Measurements from ENCODE around the gene WWP2. TPM values are rescaled to one million over a fixed set of nuclear protein-coding genes. Genes with fewer than 3 reads are reported as not detected.
A peak's percentile ranks its signal among the peaks of the same experiment; 100 is the strongest.
"Not testable (repeated sequence)": the region's sequence is repeated elsewhere in the genome, so short reads cannot be mapped to it uniquely, and the experiment has no call there.

The WWP2 gene
- total RNA-seq, 1 experiment from 2014 or later = 12.0 TPM

DNA sequence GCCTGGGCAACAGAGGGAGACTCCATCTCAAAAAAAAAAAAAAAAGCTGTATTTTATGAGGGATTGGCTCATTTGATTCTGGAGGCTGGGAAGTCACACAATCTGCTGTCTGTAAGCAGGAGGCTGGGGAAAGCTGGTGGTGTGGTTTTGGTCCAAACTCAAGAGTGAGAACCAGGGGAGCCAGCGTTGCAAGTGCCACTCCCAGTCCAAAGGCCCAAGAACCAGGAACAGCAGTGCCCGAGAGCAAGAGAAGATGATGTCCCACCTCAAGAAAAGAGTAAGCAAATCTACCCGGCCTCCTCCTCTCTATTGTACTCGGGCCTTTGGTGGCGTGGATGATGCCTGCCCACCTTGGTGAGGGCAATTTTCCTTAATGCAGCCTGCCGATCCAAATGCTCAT, 30.0 kb upstream of the WWP2 start:
- no peaks in the 10 kb centered on the region for H3K36me3 ChIP-seq
- H3K4me3 ChIP-seq = no peak overlapping the region
- no peaks in the 10 kb centered on the region for H3K27me3 ChIP-seq
- no peak overlapping the region for H3K27ac ChIP-seq
- H3K4me1 ChIP-seq = no peaks in the 10 kb centered on the region
- no peaks in the 10 kb centered on the region for H3K9me3 ChIP-seq (replicated peaks)
- DNase-seq = no peak

DNA sequence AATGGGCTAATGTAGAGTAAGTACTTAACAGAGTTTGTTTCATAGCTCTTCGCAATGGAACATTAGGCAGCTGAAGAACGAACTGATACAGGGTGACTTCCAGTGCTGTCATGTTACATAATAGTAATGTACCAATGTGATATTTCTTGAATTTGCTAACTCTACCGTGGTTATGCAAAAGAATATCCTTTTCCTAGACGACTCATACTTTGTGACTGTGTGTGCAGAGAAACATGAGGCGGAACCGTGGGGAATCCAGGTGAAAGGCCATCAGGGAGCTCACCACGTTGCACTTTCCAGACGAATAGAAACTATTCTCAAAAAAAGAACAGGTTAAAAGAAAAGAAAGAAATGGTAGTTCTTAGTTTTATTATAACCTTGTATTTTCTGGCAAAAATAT, 20.6 kb upstream of the WWP2 start:
- Histone ChIP-seq H3K9me3 (replicated peaks) (no peaks in the 10 kb centered on the region), H3K36me3 (peaks cover 38% of the 10 kb centered on the region), H3K4me1 (no peaks in the 10 kb centered on the region), H3K27ac (no peak overlapping the region), H3K4me3 (no peak overlapping the region), H3K27me3 (no peaks in the 10 kb centered on the region)
- no peak for DNase-seq

GRCh38 chr16:69741951-69742904, 19.9 kb upstream of the WWP2 start:
- Histone ChIP-seq H3K36me3 (peaks cover 38% of the 10 kb centered on the region), H3K27ac (no peak overlapping the region)

DNA sequence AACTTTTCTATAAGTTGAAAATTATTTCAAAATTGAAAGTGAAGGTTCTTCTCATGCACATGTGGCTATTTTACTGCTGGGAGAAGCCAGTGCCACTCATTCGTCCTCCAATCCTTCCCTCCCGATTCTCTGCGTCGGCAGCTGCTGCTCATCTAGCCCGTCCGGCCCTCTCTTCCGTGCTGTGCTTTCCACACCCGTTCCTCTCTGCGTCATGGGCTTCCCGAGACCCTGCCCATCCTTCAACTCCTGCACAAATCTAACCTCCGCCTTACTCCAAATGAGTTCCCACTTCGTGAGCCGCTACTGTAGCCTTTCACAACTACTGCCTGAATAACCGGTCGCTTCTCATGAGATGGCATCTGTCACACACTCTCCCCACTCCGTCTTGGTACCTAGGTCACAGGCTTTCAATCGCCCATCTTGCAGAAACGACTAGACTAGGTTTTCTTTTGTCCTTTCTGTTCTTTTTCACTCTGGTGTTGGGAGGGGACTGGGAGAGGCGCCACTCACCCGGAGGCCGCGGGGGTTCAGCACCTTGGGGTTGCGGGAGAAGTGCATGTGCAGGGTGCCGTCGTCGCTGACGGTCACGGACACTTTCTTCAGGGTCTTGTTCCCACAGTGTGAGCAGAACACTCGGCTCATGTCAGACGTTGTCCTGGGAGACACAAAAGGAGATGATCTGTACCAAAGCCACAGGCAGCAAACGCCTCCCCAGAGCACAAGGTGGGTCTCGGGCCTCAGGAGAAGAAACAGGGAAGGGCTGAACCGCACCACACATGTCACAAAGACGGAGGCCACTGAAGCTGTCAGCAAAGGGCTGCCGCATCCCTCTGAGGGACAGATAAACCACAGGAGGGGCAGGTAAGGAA, 17.5 kb upstream of the WWP2 start:
- no peaks in the 10 kb centered on the region for H3K9me3 ChIP-seq (replicated peaks)

More at GRCh38 chr16:69741951-69742904, 19.9 kb upstream of the WWP2 start:
- Histone ChIP-seq H3K27me3 (no peaks in the 10 kb centered on the region), H3K4me3 (no peak overlapping the region), H3K4me1 (no peaks in the 10 kb centered on the region), H3K9me3 (replicated peaks) (no peaks in the 10 kb centered on the region)
- no peak for DNase-seq

GRCh38 chr16:69745232-69745612, 16.9 kb upstream of the WWP2 start:
- H3K27me3 ChIP-seq = no peaks in the 10 kb centered on the region
- H3K9me3 ChIP-seq (replicated peaks) = no peaks in the 10 kb centered on the region
- H3K4me1 ChIP-seq = no peaks in the 10 kb centered on the region
- H3K27ac ChIP-seq = no peak overlapping the region
- H3K36me3 ChIP-seq = peaks cover 43% of the 10 kb centered on the region
- no peak overlapping the region for H3K4me3 ChIP-seq
- no peak for DNase-seq

More for the DNA sequence above, 17.5 kb upstream of the WWP2 start:
- Histone ChIP-seq H3K4me1 (no peaks in the 10 kb centered on the region), H3K27me3 (no peaks in the 10 kb centered on the region), H3K27ac (no peak overlapping the region), H3K4me3 (no peak overlapping the region), H3K36me3 (peaks cover 48% of the 10 kb centered on the region)
- no peak for DNase-seq

GRCh38 chr16:69745959-69746358, 16.2 kb upstream of the WWP2 start:
- DNase-seq = no peak
- no peaks in the 10 kb centered on the region for H3K27me3 ChIP-seq

DNA sequence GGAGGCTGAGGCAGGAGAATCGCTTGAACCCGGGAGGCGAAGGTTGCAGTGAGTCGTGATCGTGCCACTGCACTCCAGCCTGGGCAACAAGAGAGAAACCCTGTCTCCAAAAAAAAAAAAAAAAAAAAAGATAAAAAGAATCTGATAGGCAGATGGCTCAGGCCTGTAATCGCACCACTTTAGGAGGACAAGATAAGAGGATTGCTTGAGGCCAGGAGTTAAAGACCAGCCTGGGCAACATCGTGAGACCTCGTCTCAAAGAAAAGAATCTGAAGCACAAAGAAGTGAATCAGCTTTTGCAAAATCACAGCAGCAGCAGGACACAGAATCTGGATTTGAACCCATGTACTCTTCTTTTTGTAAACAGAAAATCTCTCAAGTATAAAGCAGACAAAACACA, 15.0 kb upstream of the WWP2 start:
- Histone ChIP-seq H3K4me3 (no peak overlapping the region), H3K36me3 (peaks cover 35% of the 10 kb centered on the region), H3K27me3 (no peaks in the 10 kb centered on the region), H3K4me1 (no peaks in the 10 kb centered on the region), H3K9me3 (replicated peaks) (no peaks in the 10 kb centered on the region), H3K27ac (no peak overlapping the region)
- DNase-seq = no peak

More at GRCh38 chr16:69745959-69746358, 16.2 kb upstream of the WWP2 start:
- no peaks in the 10 kb centered on the region for H3K9me3 ChIP-seq (replicated peaks)
- H3K27ac ChIP-seq = no peak overlapping the region
- no peaks in the 10 kb centered on the region for H3K4me1 ChIP-seq
- peaks cover 42% of the 10 kb centered on the region for H3K36me3 ChIP-seq
- no peak overlapping the region for H3K4me3 ChIP-seq

DNA sequence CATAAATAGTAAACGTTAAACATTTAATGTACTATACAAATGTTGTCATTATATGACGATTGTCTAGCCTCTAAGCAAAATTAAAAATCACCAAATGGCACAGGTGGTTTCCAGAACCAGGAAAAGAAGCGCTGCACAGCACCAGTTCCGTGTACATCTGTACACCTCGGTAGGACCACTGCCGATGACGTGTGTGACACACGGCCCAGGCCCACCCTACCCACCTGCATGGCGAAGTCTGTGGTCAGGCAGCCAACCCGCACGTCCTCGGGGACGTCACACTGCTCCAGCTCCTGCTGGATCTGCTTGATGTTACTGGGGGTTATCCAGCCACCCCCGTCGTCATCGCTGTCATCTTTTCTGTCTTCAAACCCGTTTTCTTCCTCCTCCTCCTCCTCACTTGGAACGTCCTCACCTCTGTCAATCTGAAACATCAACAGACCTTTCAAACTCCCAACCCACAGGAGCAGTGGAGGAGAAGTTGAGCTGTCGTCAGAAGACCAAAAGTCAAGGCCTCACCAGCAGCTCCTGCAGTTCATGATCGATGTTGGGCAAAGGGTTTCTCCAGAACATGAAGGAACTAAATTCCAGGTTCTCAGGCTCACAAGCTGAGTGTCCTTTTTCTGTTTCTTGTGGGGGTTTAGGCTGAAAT, 13.3 kb upstream of the WWP2 start:
- Histone ChIP-seq H3K36me3 (peaks cover 26% of the 10 kb centered on the region), H3K9me3 (replicated peaks) (no peaks in the 10 kb centered on the region), H3K4me3 (no peak overlapping the region), H3K4me1 (no peaks in the 10 kb centered on the region), H3K27me3 (no peaks in the 10 kb centered on the region), H3K27ac (no peak overlapping the region)
- DNase-seq = no peak

DNA sequence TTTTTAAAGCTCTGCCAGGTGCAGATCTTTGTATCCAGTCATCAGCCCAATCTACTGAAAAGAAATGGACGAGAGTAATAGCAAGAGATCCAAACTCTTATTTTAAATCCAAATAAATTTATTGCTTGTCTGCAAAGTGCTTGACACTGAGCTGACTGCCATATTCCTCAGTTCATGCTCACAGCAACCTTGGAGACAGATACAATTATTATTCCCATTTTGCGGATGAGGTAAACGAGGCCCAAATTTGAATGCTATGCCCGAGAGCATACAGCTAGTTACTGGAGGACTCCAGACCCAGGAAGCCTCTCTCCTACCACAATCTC, 8.0 kb upstream of the WWP2 start:
- DNase-seq = no peak
- H3K4me1 ChIP-seq = no peaks in the 10 kb centered on the region
- H3K27me3 ChIP-seq = no peaks in the 10 kb centered on the region
- no peaks in the 10 kb centered on the region for H3K9me3 ChIP-seq (replicated peaks)
- peaks cover 8% of the 10 kb centered on the region for H3K36me3 ChIP-seq
- peak overlapping the region; percentile 63 for H3K27ac ChIP-seq
- peak overlapping the region; percentile 86 for H3K4me3 ChIP-seq

DNA sequence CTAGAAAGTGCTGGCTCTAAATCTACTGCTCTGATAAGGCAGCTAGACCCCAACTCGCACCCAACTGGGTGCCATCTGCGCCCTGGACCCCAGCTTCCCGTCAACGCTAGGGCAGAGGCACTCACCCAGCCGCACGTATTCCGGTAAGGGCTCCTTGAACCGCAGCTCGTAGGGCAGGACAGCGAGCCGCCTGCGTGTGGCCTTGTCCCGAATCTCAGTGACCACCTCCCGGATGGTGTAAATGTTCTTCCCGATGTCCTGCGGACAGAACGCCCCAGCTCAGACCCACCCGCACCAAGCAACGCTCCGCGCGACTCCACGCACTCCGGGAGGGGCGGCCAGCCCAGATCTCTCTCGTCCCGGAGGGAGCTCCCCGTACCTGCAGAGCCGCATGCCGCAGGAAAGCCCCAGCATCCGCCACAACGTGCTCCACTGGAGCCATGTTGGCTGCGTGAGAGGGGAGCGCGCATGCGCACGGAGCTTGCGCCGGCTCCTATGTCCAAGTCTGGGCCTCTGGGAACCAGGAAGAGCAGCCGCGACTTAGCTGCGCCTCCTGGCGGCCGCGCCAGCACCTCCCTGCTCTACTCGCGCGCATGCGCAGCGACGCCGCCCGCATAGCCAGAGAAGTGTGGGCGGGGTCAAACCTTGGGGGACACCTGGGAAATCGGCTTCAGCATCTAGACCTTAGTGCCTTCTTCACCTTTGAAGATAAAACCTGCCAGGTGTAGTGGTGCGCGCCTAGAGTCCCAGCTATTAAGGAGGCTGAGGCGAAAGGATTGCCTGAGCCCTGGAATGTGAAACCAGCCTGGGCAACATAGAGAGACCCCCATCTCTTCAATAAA, 7.4 kb upstream of the WWP2 start, which contains the start of gene NOB1:
TSS of gene NOB1 (minus strand) at position 458 of the 842 bp plus-strand sequence. CDS start at position 442, 16 bp downstream.
- H3K27ac ChIP-seq = peak within 1 kb of the TSS; percentile 63
- no peaks in the 10 kb centered on the region for H3K27me3 ChIP-seq
- H3K9me3 ChIP-seq (replicated peaks) = no peaks in the 10 kb centered on the region
- H3K4me3 ChIP-seq = peak within 1 kb of the TSS; percentile 86
- H3K4me1 ChIP-seq = no peaks in the 10 kb centered on the region
- peaks cover 4% of the 10 kb centered on the region for H3K36me3 ChIP-seq
- DNase-seq = peak; percentile 91 to 93

DNA sequence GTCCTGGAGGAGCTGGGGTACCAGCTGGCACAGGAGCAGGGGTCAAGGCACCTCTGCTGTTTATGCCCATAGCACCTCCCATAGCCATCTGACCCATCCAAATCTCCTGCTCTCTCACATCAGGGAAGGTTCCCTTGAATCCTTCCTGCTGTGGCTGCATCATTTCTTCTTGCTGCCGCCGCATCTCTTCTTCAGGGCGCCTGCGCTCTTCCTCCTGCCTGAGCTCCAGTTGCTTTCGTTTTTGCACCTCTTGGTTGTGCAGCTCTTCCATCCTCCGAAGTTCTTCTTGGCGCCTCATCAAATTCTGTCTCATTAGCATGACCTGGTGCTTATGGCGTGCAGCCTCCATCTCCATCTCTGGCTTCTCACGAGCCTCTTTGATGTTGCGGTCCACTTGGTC, 5.4 kb upstream of the WWP2 start:
- no peaks in the 10 kb centered on the region for H3K9me3 ChIP-seq (replicated peaks)
- H3K4me3 ChIP-seq = no peak overlapping the region
- no peaks in the 10 kb centered on the region for H3K27me3 ChIP-seq
- H3K27ac ChIP-seq = no peak overlapping the region
- DNase-seq = no peak
- H3K36me3 ChIP-seq = no peaks in the 10 kb centered on the region
- no peaks in the 10 kb centered on the region for H3K4me1 ChIP-seq

DNA sequence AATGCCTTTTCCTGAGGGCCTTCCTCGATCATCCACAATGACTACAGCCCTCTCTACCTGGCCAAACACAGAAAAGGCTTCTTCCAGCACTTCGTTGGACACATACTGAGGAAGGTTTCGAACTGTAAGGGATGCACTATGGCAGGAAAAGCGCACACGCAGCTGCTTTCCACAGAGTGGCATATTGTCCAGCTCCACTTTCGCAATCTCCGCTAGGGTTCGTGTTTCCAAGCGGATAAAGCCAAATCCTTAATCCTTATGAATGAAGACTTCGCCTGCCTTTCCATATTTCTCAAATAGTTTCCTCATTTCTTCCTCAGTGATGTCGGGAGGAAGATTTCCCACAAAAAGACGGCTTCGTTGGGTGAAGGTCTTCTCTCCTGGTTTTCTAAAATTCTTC, 4.8 kb upstream of the WWP2 start:
- DNase-seq = peak in 1 of 2 experiments; percentile 37
- H3K4me1 ChIP-seq; H3K27ac ChIP-seq; H3K36me3 ChIP-seq; H3K9me3 ChIP-seq (replicated peaks); H3K27me3 ChIP-seq: not testable (repeated sequence)
- H3K4me3 ChIP-seq = peak overlapping the region; percentile 43

- no peaks in the 10 kb centered on the region for H3K27me3 ChIP-seq
- peak overlapping the region; percentile 30; the same call in 1 of the 2 replicates for H3K27ac ChIP-seq
- H3K4me3 ChIP-seq = peak overlapping the region; percentile 88
- no peak for DNase-seq
- no peaks in the 10 kb centered on the region for H3K36me3 ChIP-seq
- H3K4me1 ChIP-seq = no peaks in the 10 kb centered on the region
- H3K9me3 ChIP-seq (replicated peaks) = no peaks in the 10 kb centered on the region
These were observed 874 bp downstream of the WWP2 start for GRCh38 chr16:69762814-69763598.

Data from SJCRH30 (cell line).